WERI-Rb-1 (cell line): Measurements from ENCODE around the gene THPO.

ENCODE experiments used
- DNase-seq: peaks from one replicate; pipeline ENCODE4 v3.0.0-alpha.2; 2020
- H3K27ac ChIP-seq: fragments of 250-450 bp; sonication (Bioruptor Pico); 2 replicates; pipeline ENCODE4 v1.5.1; 2020; ENCODE audit warnings: mild to moderate bottlenecking, moderate library complexity
- H3K27me3 ChIP-seq: fragments of 250-450 bp; sonication (Bioruptor Pico); 2 replicates; pipeline ENCODE4 v1.5.1; 2021; ENCODE audit warnings: mild to moderate bottlenecking, low read depth, moderate library complexity; ENCODE audit not compliant: insufficient read depth, severe bottlenecking
- H3K36me3 ChIP-seq: fragments of 250-450 bp; sonication (Bioruptor Pico); 2 replicates; pipeline ENCODE4 v1.5.1; 2020; ENCODE audit warnings: mild to moderate bottlenecking, moderate library complexity
- H3K4me3 ChIP-seq: 2 replicates; pipeline ENCODE4 v1.5.1; 2011; ENCODE audit warnings: low read depth, mild to moderate bottlenecking, control low read depth, low read length
- H3K9me3 ChIP-seq: fragments of 250-450 bp; sonication (Bioruptor Pico); 2 replicates; pipeline ENCODE4 v1.5.1; 2021; ENCODE audit warnings: mild to moderate bottlenecking, moderate library complexity; ENCODE audit not compliant: severe bottlenecking
- CTCF ChIP-seq: IDR thresholded peaks from 2 replicates; pipeline ENCODE4 v1.5.1; 2011; ENCODE audit warnings: low read depth, mild to moderate bottlenecking, control low read depth, inconsistent platforms, low read length

The THPO gene

GRCh38 chr3:184414418-184415202, 36.6 kb upstream of the THPO start:
- H3K36me3 ChIP-seq, result no peaks in the 10 kb centered on the region
- peak; percentile 67 for DNase-seq
- no peaks in the 10 kb centered on the region for H3K9me3 ChIP-seq
- H3K27ac ChIP-seq, result no peak overlapping the region
- no peak for TF ChIP-seq CTCF
- H3K4me3 ChIP-seq, result no peak overlapping the region
- no peaks in the 10 kb centered on the region for H3K27me3 ChIP-seq

GRCh38 chr3:184409946-184410500, 32.0 kb upstream of the THPO start:
- H3K27ac ChIP-seq, result no peak overlapping the region
- no peaks in the 10 kb centered on the region for H3K27me3 ChIP-seq
- H3K36me3 ChIP-seq, result no peaks in the 10 kb centered on the region
- no peak for TF ChIP-seq CTCF
- no peak for DNase-seq
- H3K9me3 ChIP-seq, result no peaks in the 10 kb centered on the region
- H3K4me3 ChIP-seq, result no peak overlapping the region

GRCh38 chr3:184409331-184409926, 31.4 kb upstream of the THPO start:
- Histone ChIP-seq H3K4me3 (no peak overlapping the region), H3K27me3 (no peaks in the 10 kb centered on the region), H3K9me3 (no peaks in the 10 kb centered on the region), H3K36me3 (no peaks in the 10 kb centered on the region), H3K27ac (no peak overlapping the region)
- no peak for DNase-seq
- no peak for TF ChIP-seq CTCF

- no peak for TF ChIP-seq CTCF
- Histone ChIP-seq H3K27ac (peak overlapping the region; percentile 80), H3K27me3 (no peaks in the 10 kb centered on the region), H3K36me3 (no peaks in the 10 kb centered on the region), H3K4me3 (no peak overlapping the region; the same call in 1 of the 2 replicates), H3K9me3 (no peaks in the 10 kb centered on the region)
- peak; percentile 85 for DNase-seq
These were observed 27.3 kb upstream of the THPO start for GRCh38 chr3:184405075-184406030.

GRCh38 chr3:184399410-184399809, 21.4 kb upstream of the THPO start:
- H3K27me3 ChIP-seq, result no peaks in the 10 kb centered on the region
- no peaks in the 10 kb centered on the region for H3K9me3 ChIP-seq
- no peak for TF ChIP-seq CTCF
- no peak for DNase-seq
- no peak overlapping the region for H3K4me3 ChIP-seq
- H3K36me3 ChIP-seq, result no peaks in the 10 kb centered on the region
- H3K27ac ChIP-seq, result no peak overlapping the region
